IMR-90 (cell line): Measurements from ENCODE around the gene ZNF284. TPM values are rescaled to one million over a fixed set of nuclear protein-coding genes. Genes with fewer than 3 reads are reported as not detected.

ENCODE experiments used
- ATAC-seq: fragments of 200-7000 bp; cut with Tn5 transposase; 2 replicates; pipeline ENCODE4 v1.9.1; 2020; ENCODE audit warnings: low read depth, mild to moderate bottlenecking, moderate library complexity
- BruUV-seq: library from RNA; stranded (reverse); fragments of 400-500 nt; replicated peaks from 2 replicates; lab custom pipeline; 2021; lab: Mats Ljungman, UMichigan
- CTCF ChIA-PET: fragments of 300-600 bp; formaldehyde crosslinking; extraction: SDS; loops from one replicate; lab custom pipeline; 2021; ENCODE audit warnings: antibody characterized with exemption; lab: Yijun Ruan, JAX
- POLR2A ChIA-PET: fragments of 300-600 bp; sonication (Branson Sonifier 250); formaldehyde crosslinking; loops from one replicate; lab custom pipeline; 2022; ENCODE audit warnings: antibody characterized with exemption; ENCODE audit not compliant: unreplicated experiment; lab: Charles Lee
- DNase-seq: peaks from one replicate; pipeline ENCODE4 v3.0.0; 2013
- H2AFZ ChIP-seq: replicated peaks from 2 replicates; pipeline ENCODE3; 2013; ENCODE audit warnings: low read length, mild to moderate bottlenecking; ENCODE audit not compliant: poor library complexity
- H2AK5ac ChIP-seq: 2 replicates; pipeline ENCODE4 v1.6.1; 2013; ENCODE audit warnings: low read depth, low read length, inconsistent platforms
- H2AK9ac ChIP-seq: replicated peaks from 2 replicates; pipeline ENCODE3; 2013; ENCODE audit warnings: mild to moderate bottlenecking, low read depth, low read length, moderate library complexity; ENCODE audit not compliant: poor library complexity
- H2BK120ac ChIP-seq: 2 replicates; pipeline ENCODE4 v1.6.1; 2013; ENCODE audit warnings: low read depth, low read length, inconsistent platforms
- H2BK15ac ChIP-seq: 3 replicates; pipeline ENCODE4 v1.6.1; 2013; ENCODE audit warnings: low read depth, low read length, inconsistent platforms
- H2BK20ac ChIP-seq: 2 replicates; pipeline ENCODE4 v1.6.1; 2013; ENCODE audit warnings: low read depth, mild to moderate bottlenecking, inconsistent platforms, low read length, moderate library complexity
- H2BK5ac ChIP-seq: 2 replicates; pipeline ENCODE4 v1.6.1; 2013; ENCODE audit warnings: mild to moderate bottlenecking, low read depth, low read length, inconsistent platforms; ENCODE audit not compliant: poor library complexity, severe bottlenecking
- H3K14ac ChIP-seq: replicated peaks from 2 replicates; pipeline ENCODE4 v1.6.1; 2013; ENCODE audit warnings: low read depth, low read length, inconsistent platforms
- H3K18ac ChIP-seq: 2 replicates; pipeline ENCODE4 v1.6.1; 2013; ENCODE audit warnings: low read depth, low read length, control low read depth
- H3K23ac ChIP-seq: 2 replicates; pipeline ENCODE4 v1.6.1; 2013; ENCODE audit warnings: low read depth, low read length, inconsistent platforms
- H3K27ac ChIP-seq: 2 replicates; pipeline ENCODE4 v1.5.1; 2013; ENCODE audit warnings: mild to moderate bottlenecking, control low read depth, low read length; ENCODE audit not compliant: insufficient read depth
- H3K27me3 ChIP-seq: 2 replicates; pipeline ENCODE4 v1.6.1; 2013; ENCODE audit warnings: low read length; ENCODE audit not compliant: control insufficient read depth, insufficient read depth
- H3K36me3 ChIP-seq: 2 replicates; pipeline ENCODE4 v1.6.1; 2013; ENCODE audit warnings: low read length, mixed read lengths; ENCODE audit not compliant: control insufficient read depth, insufficient read depth
- H3K4ac ChIP-seq: 2 replicates; pipeline ENCODE4 v1.6.1; 2013; ENCODE audit warnings: low read depth, low read length, inconsistent platforms
- H3K4me1 ChIP-seq: 2 replicates; pipeline ENCODE4 v1.6.1; 2013; ENCODE audit warnings: low read length, mixed read lengths; ENCODE audit not compliant: control insufficient read depth, insufficient read depth
- H3K4me2 ChIP-seq: 2 replicates; pipeline ENCODE4 v1.6.1; 2013; ENCODE audit warnings: low read depth, mild to moderate bottlenecking, control low read depth, low read length, moderate library complexity
- H3K4me3 ChIP-seq: 2 replicates; pipeline ENCODE4 v1.5.1; 2013; ENCODE audit warnings: low read depth, mild to moderate bottlenecking, control low read depth, low read length, moderate library complexity; ENCODE audit not compliant: insufficient read depth
- H3K56ac ChIP-seq: 2 replicates; pipeline ENCODE4 v1.6.1; 2013; ENCODE audit warnings: low read length, inconsistent platforms; ENCODE audit not compliant: insufficient read depth; ENCODE audit errors: extremely low read depth
- H3K79me1 ChIP-seq, 2 experiments: 2 replicates each; pipeline ENCODE4 v1.6.1; 2013; ENCODE audit warnings: low read length in 2 of 2, inconsistent platforms in 1 of 2, low read depth in 1 of 2
- H3K9ac ChIP-seq: 2 replicates; pipeline ENCODE4 v1.6.1; 2013; ENCODE audit warnings: low read depth, low read length, control low read depth
- H3K9me1 ChIP-seq: 2 replicates; pipeline ENCODE4 v1.6.1; 2013; ENCODE audit warnings: low read length, inconsistent platforms; ENCODE audit not compliant: insufficient read depth
- H3K9me3 ChIP-seq: 2 replicates; pipeline ENCODE4 v1.6.1; 2013; ENCODE audit warnings: low read length; ENCODE audit not compliant: control insufficient read depth, insufficient read depth
- H4K20me1 ChIP-seq: 2 replicates; pipeline ENCODE4 v1.6.1; 2013; ENCODE audit warnings: low read length, inconsistent platforms; ENCODE audit not compliant: insufficient read depth
- H4K5ac ChIP-seq: 2 replicates; pipeline ENCODE4 v1.6.1; 2013; ENCODE audit warnings: mild to moderate bottlenecking, low read depth, low read length, control low read depth
- H4K8ac ChIP-seq, 2 experiments: 2 replicates each; pipeline ENCODE4 v1.6.1; 2013; ENCODE audit warnings: low read depth in 2 of 2, low read length in 2 of 2, control low read depth in 1 of 2, inconsistent platforms in 1 of 2
- H4K91ac ChIP-seq: 2 replicates; pipeline ENCODE4 v1.6.1; 2013; ENCODE audit warnings: low read depth, low read length, inconsistent platforms; ENCODE audit not compliant: insufficient read depth
- BHLHE40 ChIP-seq: fragments of 150-350 bp; IDR thresholded peaks from 2 replicates; pipeline ENCODE4 v1.6.1; 2016; ENCODE audit warnings: mild to moderate bottlenecking, low read depth, low read length
- CEBPB ChIP-seq: IDR thresholded peaks from 2 replicates; pipeline ENCODE4 v1.6.1; 2012; ENCODE audit warnings: low read depth, low read length, improper control_type of control experiment
- CHD1 ChIP-seq: IDR thresholded peaks from 2 replicates; pipeline ENCODE4 v1.6.1; 2012; ENCODE audit warnings: low read depth, low read length, improper control_type of control experiment
- FOS ChIP-seq: fragments of 150-350 bp; IDR thresholded peaks from 2 replicates; pipeline ENCODE4 v1.6.1; 2016; ENCODE audit warnings: low read depth, low read length
- MAFK ChIP-seq: IDR thresholded peaks from 2 replicates; pipeline ENCODE4 v1.6.1; 2012; ENCODE audit warnings: low read depth, low read length, improper control_type of control experiment
- MAZ ChIP-seq: IDR thresholded peaks from 2 replicates; pipeline ENCODE4 v1.6.1; 2012; ENCODE audit warnings: low read depth, mild to moderate bottlenecking, low read length, improper control_type of control experiment, moderate library complexity, borderline replicate concordance
- MXI1 ChIP-seq: IDR thresholded peaks from 2 replicates; pipeline ENCODE4 v1.6.1; 2012; ENCODE audit warnings: low read depth, mild to moderate bottlenecking, low read length, moderate library complexity, borderline replicate concordance
- NFE2L2 ChIP-seq: fragments of 150-350 bp; IDR thresholded peaks from 2 replicates; pipeline ENCODE4 v1.6.1; 2016; ENCODE audit warnings: low read depth, mild to moderate bottlenecking, low read length
- POLR2A ChIP-seq: IDR thresholded peaks from 2 replicates; pipeline ENCODE4 v1.6.1; 2012; ENCODE audit warnings: mild to moderate bottlenecking, low read depth, low read length
- RAD21 ChIP-seq: IDR thresholded peaks from 2 replicates; pipeline ENCODE4 v1.6.1; 2012; ENCODE audit warnings: low read length, improper control_type of control experiment
- RCOR1 ChIP-seq: IDR thresholded peaks from 2 replicates; pipeline ENCODE4 v1.6.1; 2012; ENCODE audit warnings: mild to moderate bottlenecking, low read length, improper control_type of control experiment; ENCODE audit not compliant: insufficient replicate concordance
- RFX5 ChIP-seq: IDR thresholded peaks from 2 replicates; pipeline ENCODE4 v1.8.0; 2012; ENCODE audit warnings: low read depth, mild to moderate bottlenecking, low read length, moderate library complexity
- SMC3 ChIP-seq: fragments of 150-350 bp; IDR thresholded peaks from 2 replicates; pipeline ENCODE4 v1.6.1; 2016; ENCODE audit warnings: low read depth, mild to moderate bottlenecking, antibody characterized with exemption, low read length, moderate library complexity
- WGBS, 2 experiments: methylation state at CpG; one replicate each; pipeline versions ENCODE4 v1.1.5 to v1.1.7; 2013; ENCODE audit warnings: missing lambda C conversion rate in 2 of 2; ENCODE audit not compliant: insufficient read length in 1 of 2; ENCODE audit errors: extremely low coverage in 2 of 2; 5-methylcytosine and 5-hydroxymethylcytosine counted together
- dilution Hi-C: fragments of 300-500 bp; cut with HindIII; formaldehyde crosslinking; loops from one replicate; pipeline ENCODE4 v1.14.3; 2018; ENCODE audit warnings: low sequenced_read_pairs; ENCODE audit not compliant: unreplicated experiment
- in situ Hi-C: fragments of 300-500 bp; cut with MboI; formaldehyde crosslinking; loops from 3 replicates; pipeline ENCODE4 v1.14.3; 2019; ENCODE audit warnings: low sequenced_read_pairs, inconsistent platforms, mixed read lengths
- intact Hi-C: fragments of 100-400 bp; cut with micrococcal nuclease; formaldehyde crosslinking; loops from 2 replicates; pipeline ENCODE4 v1.10.0; 2022
- polyA plus RNA-seq, 3 experiments: library from polyadenylated mRNA; depleted of rRNA; stranded (reverse); fragments of >200 nt; gene quantifications; 2 replicates each; pipeline ENCODE4 v1.2.3, GENCODE V29; 2012; ENCODE audit warnings: low replicate concordance in 1 of 3
- total RNA-seq: library from RNA; depleted of rRNA; stranded (reverse); fragments of >200 nt; gene quantifications from 2 replicates; pipeline ENCODE4 v1.2.3, GENCODE V29; 2012
- TF ChIP-seq, protein P1 (sequence below): conservative IDR thresholded peaks from 2 replicates; pipeline ENCODE4 v1.5.1; 2012; ENCODE audit warnings: mild to moderate bottlenecking, low read depth, low read length, improper control_type of control experiment
- TF ChIP-seq, protein P2 (sequence below): fragments of 150-350 bp; IDR thresholded peaks from 2 replicates; pipeline ENCODE4 v1.6.1; 2016; ENCODE audit warnings: low read depth, mild to moderate bottlenecking, low read length, moderate library complexity, borderline replicate concordance
- TF ChIP-seq, protein P3 (sequence below): fragments of 150-350 bp; IDR thresholded peaks from 2 replicates; pipeline ENCODE4 v1.6.1; 2017; ENCODE audit warnings: mild to moderate bottlenecking, antibody characterized with exemption, low read length, low read depth

The ZNF284 gene
- total and polyA plus RNA-seq, 2 of the 4 experiments (the other 2 are of a cell fraction): 1.2 to 4.1 TPM

- ChIA-PET CTCF (no interaction called here), POLR2A (no interaction called here)
- Histone ChIP-seq H3K4ac (no peak overlapping the region), H3K56ac (no peak overlapping the region), H4K8ac (no peak overlapping the region), H4K5ac (no peak overlapping the region), H3K23ac (no peak overlapping the region), H3K79me1 (no peaks in the 10 kb centered on the region), H2BK120ac (no peak overlapping the region), H4K91ac (no peak overlapping the region), H2AFZ (no peak overlapping the region), H3K27me3 (no peaks in the 10 kb centered on the region), H3K4me3 (no peak overlapping the region), H3K27ac (no peak overlapping the region), H3K9me3 (peaks cover 9% of the 10 kb centered on the region), H4K20me1 (no peaks in the 10 kb centered on the region), H2BK20ac (no peak overlapping the region), H3K9ac (no peak overlapping the region), H2AK5ac (no peak overlapping the region), H3K14ac (no peak overlapping the region), H2BK15ac (no peak overlapping the region), H3K4me1 (no peaks in the 10 kb centered on the region), H3K36me3 (peaks cover 49% of the 10 kb centered on the region), H2AK9ac (no peak overlapping the region), H3K4me2 (no peak overlapping the region), H3K9me1 (no peaks in the 10 kb centered on the region), H3K18ac (no peak overlapping the region), H2BK5ac (no peak overlapping the region)
- intact Hi-C loops: no loop called here
- ATAC-seq (no peak), DNase-seq (no peak)
- dilution Hi-C loops: no loop called here
- TF ChIP-seq SMC3 (no peak), RCOR1 (no peak), CHD1 (no peak), POLR2A (no peak), RFX5 (no peak), BHLHE40 (no peak), FOS (no peak), NFE2L2 (no peak), MAFK (no peak), MXI1 (no peak), RAD21 (no peak), MAZ (no peak), CEBPB (no peak)
- TF ChIP-seq, protein P1, sequence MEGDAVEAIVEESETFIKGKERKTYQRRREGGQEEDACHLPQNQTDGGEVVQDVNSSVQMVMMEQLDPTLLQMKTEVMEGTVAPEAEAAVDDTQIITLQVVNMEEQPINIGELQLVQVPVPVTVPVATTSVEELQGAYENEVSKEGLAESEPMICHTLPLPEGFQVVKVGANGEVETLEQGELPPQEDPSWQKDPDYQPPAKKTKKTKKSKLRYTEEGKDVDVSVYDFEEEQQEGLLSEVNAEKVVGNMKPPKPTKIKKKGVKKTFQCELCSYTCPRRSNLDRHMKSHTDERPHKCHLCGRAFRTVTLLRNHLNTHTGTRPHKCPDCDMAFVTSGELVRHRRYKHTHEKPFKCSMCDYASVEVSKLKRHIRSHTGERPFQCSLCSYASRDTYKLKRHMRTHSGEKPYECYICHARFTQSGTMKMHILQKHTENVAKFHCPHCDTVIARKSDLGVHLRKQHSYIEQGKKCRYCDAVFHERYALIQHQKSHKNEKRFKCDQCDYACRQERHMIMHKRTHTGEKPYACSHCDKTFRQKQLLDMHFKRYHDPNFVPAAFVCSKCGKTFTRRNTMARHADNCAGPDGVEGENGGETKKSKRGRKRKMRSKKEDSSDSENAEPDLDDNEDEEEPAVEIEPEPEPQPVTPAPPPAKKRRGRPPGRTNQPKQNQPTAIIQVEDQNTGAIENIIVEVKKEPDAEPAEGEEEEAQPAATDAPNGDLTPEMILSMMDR: no peak
- TF ChIP-seq, protein P2, sequence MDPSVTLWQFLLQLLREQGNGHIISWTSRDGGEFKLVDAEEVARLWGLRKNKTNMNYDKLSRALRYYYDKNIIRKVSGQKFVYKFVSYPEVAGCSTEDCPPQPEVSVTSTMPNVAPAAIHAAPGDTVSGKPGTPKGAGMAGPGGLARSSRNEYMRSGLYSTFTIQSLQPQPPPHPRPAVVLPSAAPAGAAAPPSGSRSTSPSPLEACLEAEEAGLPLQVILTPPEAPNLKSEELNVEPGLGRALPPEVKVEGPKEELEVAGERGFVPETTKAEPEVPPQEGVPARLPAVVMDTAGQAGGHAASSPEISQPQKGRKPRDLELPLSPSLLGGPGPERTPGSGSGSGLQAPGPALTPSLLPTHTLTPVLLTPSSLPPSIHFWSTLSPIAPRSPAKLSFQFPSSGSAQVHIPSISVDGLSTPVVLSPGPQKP: no peak
- TF ChIP-seq, protein P3, sequence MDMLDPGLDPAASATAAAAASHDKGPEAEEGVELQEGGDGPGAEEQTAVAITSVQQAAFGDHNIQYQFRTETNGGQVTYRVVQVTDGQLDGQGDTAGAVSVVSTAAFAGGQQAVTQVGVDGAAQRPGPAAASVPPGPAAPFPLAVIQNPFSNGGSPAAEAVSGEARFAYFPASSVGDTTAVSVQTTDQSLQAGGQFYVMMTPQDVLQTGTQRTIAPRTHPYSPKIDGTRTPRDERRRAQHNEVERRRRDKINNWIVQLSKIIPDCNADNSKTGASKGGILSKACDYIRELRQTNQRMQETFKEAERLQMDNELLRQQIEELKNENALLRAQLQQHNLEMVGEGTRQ: no peak
- no TSS peak for BruUV-seq
- in situ Hi-C loops: no loop called here
- WGBS, 2 experiments: no CpG with 5 or more reads among the region's 1 CpG
Measured at GRCh38 chr19:44061038-44061437, 10.9 kb upstream of the ZNF284 start.
